GM18526 (cell line): ENCODE measurements around the gene SELENON.

Experiments
- POLR2A ChIP-seq: IDR thresholded peaks from 3 replicates; pipeline ENCODE4 v1.6.1; 2011; ENCODE audit not compliant: insufficient read length; ENCODE audit errors: extremely low read depth

The SELENON gene

DNA sequence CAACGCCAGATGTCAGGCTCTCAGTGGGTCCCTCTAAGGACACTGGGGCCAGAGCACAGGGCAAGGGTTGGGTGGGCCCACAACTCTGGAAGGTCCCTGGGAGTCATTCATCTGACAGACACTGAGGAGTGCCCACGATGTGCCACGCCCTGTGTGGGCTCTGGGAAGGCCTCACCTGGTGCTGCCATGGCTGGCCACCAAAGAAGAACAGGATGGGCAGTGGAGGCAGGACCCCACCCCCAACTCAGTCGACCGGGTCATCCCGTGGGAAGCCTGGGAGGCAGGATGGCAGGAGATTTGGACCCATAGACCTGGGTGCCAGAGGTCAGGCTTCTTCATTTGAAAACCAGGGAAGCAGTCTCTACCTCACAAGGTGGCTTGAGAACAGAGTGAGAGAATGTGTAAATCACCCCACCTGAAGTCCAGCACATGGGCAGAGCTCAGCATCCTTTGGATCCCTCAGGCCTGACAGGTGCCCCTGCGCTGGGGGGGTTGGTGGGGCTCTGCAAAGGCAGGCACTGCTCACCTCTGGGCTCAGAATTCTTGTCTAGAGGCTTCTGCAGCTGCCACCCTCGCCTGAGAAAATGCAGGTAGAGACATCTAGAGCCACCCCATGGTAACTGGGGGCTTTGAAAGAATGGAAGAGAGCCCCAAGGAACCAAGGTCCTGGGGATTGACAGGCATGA lies 1.2 kb upstream of the SELENON start:
- no peak for TF ChIP-seq POLR2A

DNA sequence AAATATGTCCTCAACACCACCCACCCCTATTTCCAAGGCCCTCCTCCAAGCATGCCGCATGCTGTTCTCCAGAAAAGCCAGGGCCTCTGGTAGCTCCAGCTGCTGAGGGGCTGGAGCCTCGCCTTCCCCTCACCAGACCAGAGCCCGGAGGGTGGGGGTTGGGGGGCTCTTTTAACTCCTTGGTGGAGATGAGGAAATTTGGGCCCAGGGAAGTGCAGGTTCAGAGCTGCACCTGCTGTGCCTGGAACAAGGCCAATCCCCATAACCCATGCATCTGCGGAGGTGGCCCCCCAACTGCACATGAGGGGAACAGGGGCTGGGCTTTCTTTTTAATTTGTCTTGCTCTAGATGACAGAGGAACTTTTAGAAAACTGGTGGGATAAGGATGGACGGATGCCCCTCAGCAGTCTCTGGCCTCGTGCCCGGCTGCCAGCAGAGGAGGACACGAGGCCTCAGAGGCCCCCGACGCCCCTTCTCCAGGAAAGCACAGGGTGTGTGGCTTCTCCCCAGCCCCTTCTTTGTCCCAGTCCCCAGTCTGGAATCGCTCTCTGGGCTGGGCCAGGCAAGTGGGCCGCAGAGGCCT lies 550 bp upstream of the SELENON start:
- TF ChIP-seq POLR2A, result no peak

DNA sequence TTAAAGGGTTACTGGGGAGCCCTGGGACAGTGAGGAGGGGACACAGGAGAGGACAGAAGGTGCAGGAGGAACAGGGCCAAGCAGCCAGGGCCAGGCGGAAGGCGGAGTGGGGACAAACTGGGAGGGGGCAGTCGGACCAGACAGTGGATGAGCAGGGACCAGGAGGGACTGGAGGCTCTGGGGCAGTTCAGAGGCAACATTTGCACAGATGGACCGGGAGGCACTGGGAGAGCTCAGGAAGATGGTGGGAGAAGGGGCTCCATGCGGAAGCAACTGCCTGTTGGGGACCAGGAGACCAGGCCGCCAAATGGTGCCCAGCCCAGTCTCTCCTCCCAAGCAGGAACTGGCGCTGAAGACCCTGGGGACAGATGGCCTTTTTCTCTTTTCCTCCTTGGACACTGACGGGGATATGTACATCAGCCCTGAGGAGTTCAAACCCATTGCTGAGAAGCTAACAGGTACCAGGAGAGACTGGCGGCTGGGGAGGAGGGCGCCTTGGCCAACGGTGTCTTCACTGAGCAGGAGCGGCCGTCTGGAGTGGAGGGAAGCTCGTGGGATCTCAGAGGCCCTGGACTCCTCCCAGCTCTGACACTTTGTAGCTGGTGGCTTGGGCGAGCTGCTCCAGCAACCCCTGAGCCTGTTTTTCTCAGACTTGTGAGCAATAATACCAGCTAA lies 847 bp downstream of the SELENON start:
- no peak for TF ChIP-seq POLR2A

DNA sequence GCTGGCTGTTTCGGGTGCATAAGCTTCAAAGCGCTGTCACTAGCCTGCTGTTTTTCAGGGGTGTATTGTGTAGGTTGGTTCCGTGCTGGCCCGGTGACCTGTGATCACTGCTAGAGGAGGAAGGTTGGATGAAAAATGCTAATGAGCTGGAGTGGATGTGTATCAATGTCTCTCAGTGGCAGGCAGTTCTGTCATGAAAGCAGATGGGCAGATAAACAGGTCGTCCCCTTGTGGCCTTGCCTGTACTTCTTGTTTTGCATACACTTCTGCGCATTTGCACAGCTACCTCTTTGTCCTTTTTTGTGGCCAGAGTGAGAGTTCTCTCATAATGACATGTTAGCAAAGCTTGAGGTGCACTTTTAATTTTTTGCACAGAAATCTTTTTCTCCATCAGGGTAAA lies 2.9 kb downstream of the SELENON start:
- TF ChIP-seq POLR2A, result no peak

DNA sequence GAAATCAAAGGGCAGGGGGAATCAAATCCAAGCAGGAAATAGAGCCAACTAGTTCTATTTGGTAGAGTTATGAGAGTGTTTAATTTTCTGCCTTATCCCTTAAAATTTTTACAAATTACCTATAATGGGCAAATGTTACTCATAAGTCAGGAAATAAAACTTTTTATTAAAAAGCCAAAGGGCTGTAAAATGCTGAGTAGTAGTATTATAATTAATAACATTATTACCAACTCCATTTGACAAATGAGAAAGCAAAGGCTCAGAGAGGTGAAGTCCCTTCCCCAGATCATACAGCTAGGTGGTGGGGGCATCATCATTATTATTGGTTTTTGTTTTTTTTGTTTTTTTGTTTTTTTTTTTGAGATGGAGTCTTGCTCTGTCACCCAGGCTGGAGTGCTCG lies 3.4 kb downstream of the SELENON start:
- no peak for TF ChIP-seq POLR2A

DNA sequence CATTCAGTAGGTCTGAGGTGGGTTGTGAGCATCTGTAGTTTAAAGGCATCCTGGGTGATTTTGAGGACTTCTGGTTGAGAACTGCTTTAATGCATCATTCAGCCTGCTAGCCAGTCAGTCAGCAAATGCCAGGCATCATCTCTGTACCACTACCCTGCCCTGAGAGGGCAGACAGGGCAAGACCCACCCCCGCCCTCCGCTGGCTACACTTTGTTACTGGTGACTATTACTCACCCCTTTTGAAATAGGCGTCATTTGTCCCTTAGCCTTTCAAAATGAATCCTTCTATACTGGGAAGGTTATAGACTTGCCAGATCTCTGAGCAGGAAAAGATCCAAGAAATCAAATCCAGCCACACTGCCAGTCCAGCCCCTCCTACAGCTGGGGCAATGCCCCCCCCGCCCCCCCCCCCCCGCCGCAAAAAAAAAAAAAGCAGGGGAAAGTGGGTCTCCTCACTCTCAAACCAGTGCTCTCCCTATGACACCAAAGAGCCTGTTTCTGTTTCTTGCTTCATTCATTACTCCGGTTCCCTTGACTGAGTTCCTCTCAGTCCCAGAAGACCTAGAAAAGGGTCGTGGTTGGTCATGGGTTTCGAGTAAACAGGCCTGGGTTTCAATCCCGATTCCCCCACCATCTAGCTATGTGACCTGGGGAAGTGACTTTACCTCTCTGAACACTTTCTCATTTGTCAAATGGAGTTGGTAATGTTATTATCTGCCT lies 4.4 kb downstream of the SELENON start:
- no peak for TF ChIP-seq POLR2A

DNA sequence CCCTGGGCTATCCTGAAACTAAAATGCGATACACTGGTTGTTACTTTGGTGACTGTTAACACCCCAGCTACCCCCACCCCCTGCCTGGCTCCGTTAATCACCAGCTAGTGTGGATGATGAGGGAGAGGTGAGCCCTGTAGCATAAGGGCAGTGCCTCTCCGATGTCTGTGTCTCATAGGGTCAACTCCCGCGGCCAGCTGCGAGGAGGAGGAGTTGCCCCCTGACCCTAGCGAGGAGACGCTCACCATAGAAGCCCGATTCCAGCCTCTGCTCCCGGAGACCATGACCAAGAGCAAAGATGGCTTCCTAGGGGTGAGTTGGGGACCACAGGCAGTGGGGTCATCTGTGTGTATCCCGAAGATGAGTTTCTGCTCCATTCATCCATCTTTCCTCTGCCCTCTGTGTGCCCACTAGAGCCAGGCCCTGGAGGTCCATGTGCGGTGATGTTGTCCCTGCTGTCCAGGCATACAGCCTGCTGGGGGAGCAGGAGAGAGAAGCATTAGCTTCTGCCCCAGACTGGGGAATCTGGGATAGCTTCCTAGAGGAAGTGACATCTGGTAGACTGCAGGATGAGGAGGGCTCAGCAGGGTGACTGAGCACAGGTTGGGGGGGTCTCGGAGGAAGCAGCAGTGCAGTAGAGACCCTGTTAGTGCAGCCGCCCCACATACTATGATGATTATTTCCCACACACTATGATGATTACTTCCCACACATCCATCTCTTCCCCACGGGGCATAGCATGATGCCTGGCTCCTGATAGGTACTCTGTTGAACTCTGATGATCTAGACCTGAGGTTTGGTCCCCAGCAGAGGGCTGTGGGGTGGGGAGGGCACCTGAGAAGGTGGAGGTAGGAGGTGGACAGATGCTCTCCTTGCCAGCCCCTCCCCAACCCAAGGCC lies 5.2 kb downstream of the SELENON start:
- no peak for TF ChIP-seq POLR2A

DNA sequence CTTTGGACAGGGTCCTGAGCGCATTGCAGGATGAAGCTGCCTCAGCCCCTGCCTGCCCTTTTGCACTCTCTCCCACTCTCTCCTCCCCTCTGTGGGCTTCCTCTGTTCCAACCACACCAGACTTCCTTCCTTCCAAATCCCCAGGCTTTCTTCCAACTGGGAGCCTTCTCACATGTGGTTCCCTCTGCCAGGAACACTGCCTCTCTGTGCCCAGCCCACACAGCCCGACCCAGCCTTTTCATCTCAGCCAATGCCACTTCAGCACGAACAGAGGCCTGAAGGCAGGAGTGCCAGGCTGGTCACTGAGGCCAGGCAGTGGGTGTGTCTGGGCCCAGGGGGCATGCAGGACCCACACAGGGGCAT lies 5.9 kb downstream of the SELENON start:
- no peak for TF ChIP-seq POLR2A

DNA sequence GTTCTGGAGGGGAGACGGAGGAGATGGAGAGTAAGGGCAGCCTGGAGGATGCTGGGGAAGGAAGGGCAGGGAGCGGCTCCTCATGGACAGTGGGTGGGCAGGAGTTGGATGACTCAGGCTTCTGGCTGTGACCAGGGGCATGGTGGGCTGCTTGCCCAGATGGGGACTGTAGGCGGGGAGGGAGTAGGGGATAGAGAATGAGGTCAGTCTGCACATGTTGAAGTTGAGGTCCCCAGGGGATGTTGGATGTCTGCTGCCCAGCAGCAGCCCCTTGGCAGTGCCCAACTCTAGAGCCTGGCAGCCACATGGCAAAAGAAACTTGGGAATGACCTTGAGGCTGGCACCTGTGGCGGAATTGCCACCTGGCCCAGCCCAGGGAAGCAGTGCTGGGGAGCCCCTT lies 6.4 kb downstream of the SELENON start:
- TF ChIP-seq POLR2A, result no peak

DNA sequence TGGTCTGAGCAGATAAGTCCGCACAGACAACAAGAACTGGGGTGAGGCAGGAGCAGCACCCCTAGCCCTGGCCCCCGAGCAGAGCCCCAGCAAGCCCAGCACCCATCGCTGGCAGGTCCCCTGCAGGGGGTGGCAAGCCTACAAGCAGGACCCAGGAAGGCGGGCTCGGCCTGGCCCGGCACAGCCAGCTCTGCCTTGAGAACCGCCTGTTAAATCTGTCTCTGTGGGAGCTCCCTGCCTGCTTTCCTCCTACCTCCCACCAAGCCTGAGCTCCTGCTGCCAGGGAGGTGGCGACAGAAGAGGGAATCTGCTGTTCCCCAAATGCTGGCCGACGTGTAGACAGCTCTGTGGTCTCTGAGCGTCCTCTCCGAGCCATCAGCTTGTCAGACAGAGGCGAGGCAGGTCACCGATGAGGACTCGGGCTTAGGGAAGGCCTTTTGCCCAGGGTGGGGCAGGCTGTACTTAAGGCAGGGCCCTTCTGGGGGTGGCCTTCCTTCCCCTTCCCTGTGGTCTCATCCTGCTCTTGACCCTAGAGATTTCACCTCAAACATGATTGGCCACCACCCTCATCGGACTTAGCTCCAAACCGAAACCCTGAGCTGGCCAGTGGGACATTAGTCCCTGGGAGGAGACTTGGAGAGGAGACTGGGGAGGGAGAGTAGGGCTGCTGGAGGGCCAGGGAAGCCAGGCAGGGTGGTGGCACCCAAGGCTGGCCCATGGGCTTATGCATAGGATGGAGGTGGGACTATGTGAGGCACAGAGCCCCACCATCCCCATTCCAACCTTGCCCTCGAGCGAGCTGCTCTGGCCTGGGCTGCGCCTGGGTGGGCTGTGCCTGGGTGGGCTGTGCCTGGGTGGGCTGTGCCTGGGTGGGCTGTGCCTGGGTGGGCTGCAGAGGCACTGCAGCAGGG lies 7.7 kb downstream of the SELENON start:
- no peak for TF ChIP-seq POLR2A

DNA sequence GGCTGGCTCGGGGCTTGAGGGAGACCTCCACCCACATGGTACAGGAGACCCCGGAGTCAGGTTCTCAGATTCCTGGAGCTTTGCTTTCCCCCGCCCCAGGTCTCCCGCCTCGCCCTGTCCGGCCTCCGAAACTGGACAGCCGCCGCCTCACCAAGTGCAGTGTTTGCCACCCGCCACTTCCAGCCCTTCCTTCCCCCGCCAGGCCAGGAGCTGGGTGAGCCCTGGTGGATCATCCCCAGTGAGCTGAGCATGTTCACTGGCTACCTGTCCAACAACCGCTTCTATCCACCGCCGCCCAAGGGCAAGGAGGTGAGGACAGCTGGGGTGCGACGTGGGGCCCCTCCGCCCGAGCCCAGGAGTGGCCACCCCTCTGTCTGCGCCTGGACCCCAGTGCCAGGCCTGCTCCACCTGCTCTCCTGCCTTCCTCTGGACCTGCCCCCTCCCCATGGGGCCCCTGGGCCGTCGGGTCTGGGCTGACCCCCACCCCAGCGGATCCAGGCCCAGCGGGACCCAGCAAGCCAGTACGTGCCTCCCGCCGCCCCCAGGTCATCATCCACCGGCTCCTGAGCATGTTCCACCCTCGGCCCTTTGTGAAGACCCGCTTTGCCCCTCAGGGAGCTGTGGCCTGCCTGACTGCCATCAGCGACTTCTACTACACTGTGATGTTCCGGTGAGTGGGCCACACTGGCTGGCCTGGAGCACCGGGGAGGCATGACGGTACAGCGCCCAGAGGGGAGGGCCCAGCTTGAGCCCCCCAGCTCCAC lies 8.7 kb downstream of the SELENON start:
- no peak for TF ChIP-seq POLR2A

DNA sequence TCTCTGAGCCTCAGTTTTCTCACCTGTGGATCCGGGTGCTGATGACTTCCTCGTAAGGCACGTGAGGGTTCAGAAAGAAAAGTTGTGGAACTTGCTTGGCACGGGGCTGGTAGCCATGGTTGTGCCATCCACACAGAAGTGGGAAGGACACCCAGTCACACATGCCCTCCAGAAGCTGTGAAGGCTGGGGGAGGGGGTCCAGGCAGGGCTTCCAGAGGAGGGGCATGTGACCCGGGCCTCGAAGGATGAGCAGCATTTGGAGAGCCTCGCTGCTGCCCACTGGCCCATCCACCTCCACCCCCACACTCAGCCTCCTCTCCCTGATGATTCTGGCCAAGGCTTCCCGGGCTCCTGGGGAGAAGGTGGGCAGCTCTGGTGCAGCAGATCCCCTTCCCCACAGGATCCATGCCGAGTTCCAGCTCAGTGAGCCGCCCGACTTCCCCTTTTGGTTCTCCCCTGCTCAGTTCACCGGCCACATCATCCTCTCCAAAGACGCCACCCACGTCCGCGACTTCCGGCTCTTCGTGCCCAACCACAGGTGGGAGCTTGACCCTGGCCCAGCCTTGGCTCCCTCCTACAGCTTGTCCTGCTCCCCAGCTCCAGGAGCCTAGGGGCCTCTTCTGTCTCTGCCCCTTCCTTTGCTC lies 9.4 kb downstream of the SELENON start:
- TF ChIP-seq POLR2A, result no peak

DNA sequence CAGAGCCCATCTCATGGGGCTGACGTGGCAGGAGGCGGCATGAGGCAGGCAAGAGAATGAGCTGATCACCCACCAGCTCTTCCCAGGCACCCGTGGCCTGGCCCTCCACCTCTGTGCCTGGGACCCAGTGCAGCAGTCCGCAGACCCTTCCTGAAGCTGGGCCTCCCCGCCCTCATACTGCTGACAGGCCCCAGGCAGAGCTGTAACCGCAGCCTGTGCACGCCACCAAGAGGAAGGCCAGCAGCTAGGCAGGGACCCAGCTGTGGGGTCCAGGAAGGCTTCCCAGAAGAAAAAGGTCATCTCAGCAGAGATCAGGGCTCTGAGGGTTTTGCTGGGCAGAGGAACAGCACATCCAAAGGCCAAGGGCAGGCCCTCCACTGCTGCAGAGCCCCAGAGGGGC lies 9.9 kb downstream of the SELENON start:
- no peak for TF ChIP-seq POLR2A
